ENCODE results near the gene PCDHB16.
"Not testable (repeated sequence)": the region's sequence is repeated elsewhere in the genome, so short reads cannot be mapped to it uniquely, and the experiment has no call there.

DNA sequence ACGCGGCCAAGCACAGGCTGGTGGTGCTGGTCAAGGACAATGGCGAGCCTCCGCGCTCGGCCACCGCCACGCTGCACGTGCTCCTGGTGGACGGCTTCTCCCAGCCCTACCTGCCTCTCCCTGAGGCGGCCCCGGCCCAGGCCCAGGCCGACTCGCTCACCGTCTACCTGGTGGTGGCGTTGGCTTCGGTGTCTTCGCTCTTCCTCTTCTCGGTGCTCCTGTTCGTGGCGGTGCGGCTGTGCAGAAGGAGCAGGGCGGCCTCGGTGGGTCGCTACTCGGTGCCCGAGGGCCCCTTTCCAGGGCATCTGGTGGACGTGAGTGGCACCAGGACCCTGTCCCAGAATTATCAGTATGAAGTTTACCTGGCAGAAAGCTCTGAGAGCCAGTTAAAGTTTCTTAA is 24.3 kb upstream of the PCDHB16 start:
- TF ChIP-seq, protein P1, sequence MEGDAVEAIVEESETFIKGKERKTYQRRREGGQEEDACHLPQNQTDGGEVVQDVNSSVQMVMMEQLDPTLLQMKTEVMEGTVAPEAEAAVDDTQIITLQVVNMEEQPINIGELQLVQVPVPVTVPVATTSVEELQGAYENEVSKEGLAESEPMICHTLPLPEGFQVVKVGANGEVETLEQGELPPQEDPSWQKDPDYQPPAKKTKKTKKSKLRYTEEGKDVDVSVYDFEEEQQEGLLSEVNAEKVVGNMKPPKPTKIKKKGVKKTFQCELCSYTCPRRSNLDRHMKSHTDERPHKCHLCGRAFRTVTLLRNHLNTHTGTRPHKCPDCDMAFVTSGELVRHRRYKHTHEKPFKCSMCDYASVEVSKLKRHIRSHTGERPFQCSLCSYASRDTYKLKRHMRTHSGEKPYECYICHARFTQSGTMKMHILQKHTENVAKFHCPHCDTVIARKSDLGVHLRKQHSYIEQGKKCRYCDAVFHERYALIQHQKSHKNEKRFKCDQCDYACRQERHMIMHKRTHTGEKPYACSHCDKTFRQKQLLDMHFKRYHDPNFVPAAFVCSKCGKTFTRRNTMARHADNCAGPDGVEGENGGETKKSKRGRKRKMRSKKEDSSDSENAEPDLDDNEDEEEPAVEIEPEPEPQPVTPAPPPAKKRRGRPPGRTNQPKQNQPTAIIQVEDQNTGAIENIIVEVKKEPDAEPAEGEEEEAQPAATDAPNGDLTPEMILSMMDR (IDR thresholded peaks at IDR 0.05), result not testable (repeated sequence)
- not testable (repeated sequence) for TF ChIP-seq POLR2A (IDR thresholded peaks at IDR 0.05)
